ENCODE measurements around the gene ZNF787.

Gene ZNF787

DNA sequence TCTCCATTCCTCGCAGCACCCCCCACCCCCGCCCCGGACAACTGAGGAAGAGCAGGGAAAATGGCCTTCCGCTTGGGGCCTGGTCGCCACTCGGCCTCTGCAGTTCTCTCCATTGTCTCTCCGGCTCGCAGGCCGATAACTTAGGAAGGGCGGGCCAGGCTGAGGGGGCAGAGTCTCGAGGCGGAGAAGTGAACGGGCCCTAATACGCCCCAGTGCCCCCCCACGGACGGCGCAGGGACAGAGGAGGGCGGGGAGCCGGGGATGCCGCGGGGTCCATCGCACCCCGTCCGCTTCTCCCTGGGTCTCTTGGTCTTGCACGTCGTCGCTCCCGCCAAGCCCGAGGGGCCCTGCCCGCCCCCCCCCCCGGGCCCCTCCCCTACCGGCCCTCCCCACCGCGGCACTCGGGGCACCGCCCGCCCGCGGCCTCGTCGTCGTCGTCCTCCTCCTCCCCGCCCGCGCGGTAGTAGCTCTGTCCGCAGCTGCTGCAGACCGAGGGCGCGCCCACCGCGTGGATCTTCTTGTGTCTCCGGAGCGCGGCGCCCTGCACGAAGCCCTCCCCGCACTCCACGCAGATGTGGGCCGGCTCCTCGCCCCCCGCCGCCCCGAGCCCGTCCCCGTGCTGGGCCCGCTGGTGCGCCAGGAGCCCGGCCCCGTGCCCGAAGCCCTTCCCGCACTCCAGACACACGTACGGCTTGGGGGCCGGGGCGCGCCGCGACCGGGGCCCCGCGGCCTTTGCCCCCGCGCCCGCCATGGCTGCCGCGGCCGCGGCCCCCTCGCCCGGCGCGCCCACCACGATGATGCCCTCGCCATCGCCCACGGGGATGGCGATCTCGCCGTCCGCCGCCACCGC is 33.2 kb downstream of the ZNF787 start:
- no peak for DNase-seq (ENCODE audit: low spot score)

DNA sequence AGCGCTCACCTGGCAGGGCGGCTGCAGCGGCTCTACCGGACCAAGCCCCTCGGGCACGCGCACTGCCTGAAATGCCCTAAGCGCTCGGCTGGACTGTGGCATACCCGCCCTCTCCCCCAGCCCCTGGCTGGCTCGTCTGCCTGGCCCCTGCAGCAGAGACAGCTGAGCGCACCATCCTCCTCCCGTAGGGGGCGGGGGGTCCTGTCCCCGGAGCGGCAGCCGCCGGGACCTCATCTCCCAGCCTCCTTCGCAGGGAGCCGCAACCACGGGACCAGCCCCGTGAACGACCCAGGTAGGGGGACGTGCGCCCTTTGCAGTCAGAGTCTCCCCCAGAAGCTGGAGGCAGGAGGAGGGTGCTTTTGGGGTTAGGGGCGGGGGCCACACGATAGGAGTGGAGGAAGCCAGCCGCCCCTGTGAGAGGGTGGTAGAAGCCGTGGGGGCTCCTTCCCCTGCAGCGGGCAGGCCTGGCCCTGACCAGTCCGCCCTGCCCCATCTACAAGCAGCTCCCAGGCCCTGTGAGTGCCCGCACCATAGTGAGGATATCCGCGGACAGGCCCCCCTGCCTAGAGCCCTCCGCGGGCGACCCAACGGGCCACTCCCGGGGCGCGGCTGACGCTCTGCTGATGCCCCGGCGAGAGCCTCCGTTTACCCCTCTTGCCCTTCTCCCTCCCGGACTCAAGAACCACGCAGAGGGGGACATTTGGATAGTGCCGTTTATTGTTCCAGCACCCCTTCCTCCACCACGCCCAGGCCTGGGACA is 34.2 kb downstream of the ZNF787 start:
- DNase-seq (ENCODE audit: low spot score) = no peak

DNA sequence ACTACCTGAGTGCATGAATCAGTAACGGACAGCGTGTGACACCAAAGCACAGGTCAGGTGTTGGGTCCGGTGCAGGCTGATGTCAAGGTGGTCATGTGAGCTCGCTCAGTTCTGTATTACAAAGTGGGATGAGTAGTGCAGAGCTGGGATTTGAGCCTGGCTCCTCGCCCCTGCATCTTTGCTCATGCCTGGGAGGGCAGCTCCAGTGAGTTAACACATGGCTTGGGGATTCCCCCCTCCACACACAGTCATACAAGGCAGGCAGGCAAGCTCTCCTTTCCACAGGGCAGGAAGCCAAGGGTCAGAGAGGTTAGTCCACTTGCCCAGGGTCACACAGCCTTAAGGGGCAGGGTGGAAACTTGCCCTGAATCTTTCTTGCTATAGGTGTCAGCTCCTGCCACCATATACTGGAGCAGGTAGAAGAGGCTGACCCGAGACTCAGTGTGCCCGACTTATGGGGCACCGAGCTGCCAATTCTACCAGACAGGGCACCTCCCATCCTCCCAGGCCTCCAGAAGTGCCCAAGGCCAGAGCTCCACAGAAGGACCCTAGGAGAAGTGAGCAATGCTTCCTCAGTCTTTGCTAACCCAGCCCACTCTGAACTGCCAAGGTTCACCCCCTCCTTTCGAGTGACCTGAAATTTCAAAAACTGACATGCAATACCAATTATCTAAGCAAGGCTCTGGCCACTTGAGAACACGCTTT is 35.4 kb downstream of the ZNF787 start:
- peak; percentile 36 for DNase-seq (ENCODE audit: low spot score)

DNA sequence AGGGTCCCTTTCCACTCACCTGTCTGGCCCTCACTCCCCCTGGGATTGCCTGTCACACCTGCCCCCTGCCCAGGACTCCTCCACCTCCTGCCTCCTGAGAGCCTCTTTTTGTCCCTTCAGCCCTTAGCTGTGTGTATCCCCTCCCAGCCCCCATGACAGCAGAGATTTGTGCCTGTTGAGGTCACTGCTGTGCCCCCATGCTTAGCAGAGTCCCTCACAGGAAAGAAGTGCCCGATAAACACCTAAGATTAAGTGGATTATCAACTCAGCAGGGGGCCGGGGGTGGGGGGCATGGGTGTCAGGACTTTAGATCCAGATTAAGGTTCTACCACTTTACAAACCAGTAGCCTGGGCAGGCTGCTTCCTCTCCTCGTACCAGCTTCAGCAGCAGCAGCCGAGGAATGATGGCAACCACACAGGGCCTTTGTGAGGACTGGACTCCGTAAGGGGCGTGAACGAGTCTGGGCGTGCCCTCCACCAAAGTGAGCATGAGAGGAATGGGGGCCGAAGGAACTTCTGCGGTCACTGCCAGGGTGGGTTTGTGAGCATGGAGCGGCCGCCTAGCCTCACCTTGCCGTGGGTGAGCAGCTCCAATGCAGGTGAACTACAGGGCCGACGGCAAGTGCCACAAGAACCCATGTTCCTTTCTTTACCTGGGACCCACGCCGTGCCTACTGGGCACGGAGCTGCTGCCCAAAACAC is 36.1 kb downstream of the ZNF787 start:
- DNase-seq (ENCODE audit: low spot score) = no peak

DNA sequence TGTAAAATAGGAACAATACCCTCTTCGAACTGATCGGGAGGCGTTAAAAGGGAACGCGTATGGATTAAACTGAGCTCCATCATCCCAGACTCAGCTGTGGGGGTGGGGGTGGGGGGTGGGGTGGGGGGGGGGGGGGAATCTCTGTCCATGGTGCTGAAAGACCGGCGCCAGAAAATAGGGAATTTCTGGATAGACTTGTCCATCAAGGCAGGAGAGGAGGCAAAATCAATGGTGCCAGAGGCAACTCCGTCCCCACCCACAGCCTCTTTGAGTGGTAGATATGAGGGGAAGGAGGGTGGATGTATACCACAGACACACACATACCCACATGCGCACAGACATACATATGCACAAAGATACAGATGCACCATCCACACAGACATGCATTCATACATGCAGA is 37.4 kb downstream of the ZNF787 start:
- DNase-seq (ENCODE audit: low spot score) = peak; percentile 22

DNA sequence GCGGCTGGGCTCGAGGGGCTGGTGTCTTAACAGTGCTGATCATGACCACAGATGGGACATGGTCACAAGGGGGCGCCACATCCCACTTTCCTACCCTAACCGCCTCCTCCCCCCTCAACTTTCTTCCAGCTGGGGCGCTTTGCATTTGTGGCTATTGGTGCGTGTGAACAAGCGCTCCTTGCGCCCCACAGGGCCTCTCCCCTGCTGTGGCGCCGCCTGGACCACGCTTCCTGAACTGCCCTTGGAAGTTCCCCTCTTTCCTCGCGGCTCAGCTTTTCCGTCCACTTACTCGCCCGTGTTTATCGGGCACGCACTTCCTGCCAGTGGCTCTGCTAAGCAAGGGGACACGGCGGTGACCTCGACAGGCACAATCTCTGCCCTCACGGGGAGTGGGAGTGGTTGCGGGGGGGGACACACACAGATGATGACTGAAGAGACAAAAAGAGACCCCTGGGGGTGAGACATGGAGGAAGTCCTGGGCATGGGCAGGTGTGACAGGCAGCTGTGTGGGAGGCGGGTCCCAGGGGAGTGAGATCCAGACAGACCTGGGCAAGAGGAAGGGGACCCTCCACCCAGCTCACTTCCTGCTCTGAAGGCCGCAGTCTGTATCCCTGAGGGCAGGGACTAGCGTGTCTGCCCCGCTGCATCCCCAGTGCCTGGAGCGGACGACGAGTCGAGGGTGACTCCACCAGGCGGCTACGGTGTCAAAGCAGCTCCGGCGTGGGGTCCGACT is 40.3 kb downstream of the ZNF787 start:
- DNase-seq (ENCODE audit: low spot score) = peak; percentile 95

DNA sequence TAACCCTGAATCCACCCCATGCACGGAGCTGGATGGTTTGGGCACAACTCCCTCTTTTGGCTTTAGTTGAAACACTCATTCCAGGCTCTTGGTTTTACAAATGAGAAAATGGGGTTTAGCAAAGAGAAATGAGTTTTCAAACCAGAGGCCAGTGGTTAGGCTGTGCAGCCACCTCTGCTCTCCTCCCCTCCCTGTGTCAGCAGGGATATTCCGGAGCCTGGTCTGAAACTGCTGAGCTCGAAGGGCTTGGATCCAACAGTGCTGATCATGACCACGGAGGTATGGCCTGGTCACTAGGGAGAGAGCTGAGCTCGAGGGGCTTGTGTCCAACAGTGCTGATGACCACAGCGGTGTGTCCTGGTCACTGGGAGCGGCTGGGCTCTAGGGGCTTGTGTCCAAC is 41.5 kb downstream of the ZNF787 start:
- no peak for DNase-seq (ENCODE audit: low spot score)

DNA sequence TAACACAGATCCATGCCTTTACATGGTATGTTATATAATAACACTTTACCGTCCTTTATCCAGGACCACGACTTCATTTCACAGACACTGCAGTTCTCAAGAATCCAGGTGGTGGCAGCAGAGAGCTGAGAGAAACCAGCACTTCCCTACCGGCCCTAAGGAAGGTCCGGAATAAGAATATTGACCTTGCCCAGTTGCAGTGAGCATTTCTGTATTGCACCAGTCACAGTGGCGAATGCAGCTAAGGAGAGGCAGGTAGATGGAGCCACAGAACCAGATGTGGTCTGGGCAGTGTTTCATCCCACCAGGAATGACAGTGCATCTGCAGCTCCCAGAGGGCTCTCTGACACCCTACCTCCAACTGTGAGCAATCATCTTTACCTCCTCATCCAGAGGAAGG is 44.6 kb downstream of the ZNF787 start:
- peak; percentile 93 for DNase-seq (ENCODE audit: low spot score)

DNA sequence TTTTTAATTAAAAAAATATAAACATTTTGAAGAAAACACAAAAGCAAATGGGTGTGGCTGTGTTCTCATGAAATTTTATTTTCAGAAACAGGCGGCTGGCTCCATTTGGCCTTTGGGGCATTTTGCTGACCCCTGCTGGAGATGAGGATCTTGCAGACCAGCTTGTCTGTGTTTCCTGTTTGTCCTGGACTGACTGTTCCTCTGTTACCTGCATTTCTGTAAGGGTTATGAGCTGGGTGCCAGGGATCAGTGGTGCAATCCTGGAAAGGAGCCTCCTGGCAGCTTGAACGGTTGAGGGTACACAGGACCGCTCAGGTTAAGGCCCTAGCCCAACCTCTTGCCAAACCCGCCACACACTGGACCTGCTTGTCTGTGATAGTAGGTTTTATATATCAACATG is 49.9 kb downstream of the ZNF787 start:
- DNase-seq (ENCODE audit: low spot score) = peak; percentile 37

DNA sequence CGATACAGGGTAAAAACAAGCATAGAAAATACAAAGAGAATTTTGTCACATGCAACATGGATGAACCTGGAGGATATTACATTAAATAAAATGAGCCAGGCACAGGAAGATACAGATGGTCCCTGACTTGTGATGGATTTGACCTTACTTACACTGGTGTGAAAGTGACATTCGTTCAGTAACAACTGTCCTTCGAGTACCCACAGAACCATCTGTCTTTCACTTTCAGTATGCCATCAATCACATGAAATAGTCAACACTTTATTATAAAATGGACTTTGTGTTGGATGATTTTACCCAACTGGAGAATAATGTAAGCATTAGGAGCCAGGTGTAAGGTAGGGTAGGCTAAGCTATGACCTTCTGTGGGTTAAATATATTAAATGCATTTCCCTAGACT is 51.5 kb downstream of the ZNF787 start:
- no peak for DNase-seq (ENCODE audit: low spot score)

DNA sequence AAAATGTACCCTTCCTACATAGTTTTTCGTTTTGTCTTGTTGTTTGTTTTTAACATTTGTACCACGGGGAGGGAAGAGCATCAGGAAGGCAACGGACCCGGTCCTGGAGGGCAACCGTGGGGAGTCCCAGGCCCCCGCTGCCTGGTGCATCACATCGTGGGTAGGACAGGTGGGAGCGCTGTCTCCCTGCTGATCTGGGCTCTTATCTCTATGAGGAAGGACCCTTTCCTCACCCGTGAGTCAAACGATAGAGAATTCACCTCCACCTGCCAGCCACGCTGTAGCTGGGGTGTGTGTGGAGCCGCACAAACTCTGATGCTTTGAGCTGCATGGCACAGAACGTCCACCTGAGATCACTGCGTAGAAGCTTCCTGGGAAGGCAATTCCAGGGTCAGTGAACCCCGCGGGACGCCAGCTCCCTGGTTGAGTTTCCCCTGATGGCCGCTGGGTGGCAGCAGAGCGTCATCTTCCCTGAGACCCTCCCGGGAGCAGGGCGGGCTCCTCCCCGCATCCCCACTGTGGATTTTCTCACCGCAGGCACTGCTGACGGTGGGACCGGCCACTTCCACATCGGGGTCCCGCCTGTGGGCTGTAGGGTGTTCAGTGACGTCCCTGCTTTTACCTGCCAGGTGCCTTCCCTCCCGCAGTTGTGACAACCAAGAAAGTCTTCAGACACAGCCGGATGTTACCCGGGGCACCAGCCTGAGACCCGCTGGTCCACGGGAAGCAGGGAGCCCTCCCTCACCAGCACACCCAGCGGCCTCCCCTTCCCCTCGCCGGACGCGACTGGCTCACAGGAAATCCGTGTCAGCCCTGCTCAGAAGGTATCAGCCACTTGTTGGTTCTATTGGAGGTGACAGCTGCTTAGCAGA is 54.7 kb downstream of the ZNF787 start:
- peak; percentile 92 for DNase-seq (ENCODE audit: low spot score)

DNA sequence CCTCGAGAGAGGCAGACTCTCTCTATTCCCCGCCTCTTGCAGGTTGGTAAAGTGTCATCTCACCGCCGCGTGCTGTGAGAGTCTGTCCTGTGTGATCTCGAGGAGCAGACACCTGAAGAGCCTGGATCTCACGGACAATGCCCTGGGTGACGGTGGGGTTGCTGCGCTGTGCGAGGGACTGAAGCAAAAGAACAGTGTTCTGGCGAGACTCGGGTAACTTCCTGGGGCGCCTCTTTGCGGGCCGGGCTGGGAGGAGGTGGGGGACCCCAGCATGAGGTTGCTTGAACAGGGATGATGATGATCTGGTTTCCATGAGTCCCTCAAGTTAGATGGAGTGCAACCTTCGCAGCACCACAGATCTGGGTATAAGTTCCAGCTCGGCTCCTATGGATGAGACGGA is 67.5 kb downstream of the ZNF787 start:
- no peak for DNase-seq (ENCODE audit: low spot score)
